A549 (cell line): ENCODE data around the gene LSS. TPM values are rescaled to one million over a fixed set of nuclear protein-coding genes. Genes with fewer than 3 reads are reported as not detected.

Experiments
- ATAC-seq, 2 experiments: fragments of 200-7000 bp in 1 of 2; fragments of >200 bp in 1 of 2; cut with Nextera tagmentation in 1 of 2; cut with Tn5 transposase in 1 of 2; 3 replicates each; pipeline versions ENCODE4 v1.8.0 to v1.9.1; 2018 to 2020; ENCODE audit warnings: mild to moderate bottlenecking in 1 of 2, moderate library complexity in 1 of 2
- CTCF ChIA-PET: fragments of 300-600 bp; sonication (Branson Sonifier 250); formaldehyde crosslinking; extraction: SDS; loops from one replicate; lab custom pipeline; 2021; ENCODE audit warnings: antibody characterized with exemption, inconsistent platforms; lab: Yijun Ruan, JAX
- POLR2A ChIA-PET: fragments of 350-600 bp; formaldehyde crosslinking; extraction: SDS; loops from one replicate; lab custom pipeline; 2021; ENCODE audit warnings: antibody characterized with exemption, inconsistent platforms; lab: Yijun Ruan, JAX
- DNase-seq, 2 experiments: peaks; one replicate each; pipeline versions ENCODE4 v3.0.0 to v3.0.0-alpha.2; 2011 to 2016; ENCODE audit warnings: low read depth in 1 of 2, low spot score in 1 of 2
- FAIRE-seq: peaks from 2 replicates; lab custom pipeline; 2011; peaks lifted over from hg19 to GRCh38; lab: Jason Lieb, UNC
- H3K27ac ChIP-seq, 2 experiments: fragments of >200 bp; sonication (Bioruptor Twin); formaldehyde crosslinking; 3 replicates each; pipeline ENCODE4 v1.5.1; 2016 to 2017
- H3K4me1 ChIP-seq: fragments of >200 bp; sonication (Bioruptor Twin); formaldehyde crosslinking; 3 replicates; pipeline ENCODE4 v1.6.1; 2016
- H3K4me2 ChIP-seq: fragments of >200 bp; sonication (Bioruptor Twin); formaldehyde crosslinking; 3 replicates; pipeline ENCODE4 v1.6.1; 2016
- H3K4me3 ChIP-seq: fragments of >200 bp; sonication (Bioruptor Twin); formaldehyde crosslinking; 3 replicates; pipeline ENCODE4 v1.5.1; 2016
- H3K9me3 ChIP-seq: fragments of >200 bp; sonication (Bioruptor Twin); formaldehyde crosslinking; 3 replicates; pipeline ENCODE4 v1.6.1; 2016
- CBX2 ChIP-seq: fragments of 200-600 bp; sonication (generic); IDR thresholded peaks from 2 replicates; pipeline ENCODE4 v1.6.1; 2016; ENCODE audit warnings: low read depth, mild to moderate bottlenecking, borderline replicate concordance
- CBX8 ChIP-seq: fragments of 200-600 bp; sonication (generic); IDR thresholded peaks from 2 replicates; pipeline ENCODE4 v1.6.1; 2016
- CEBPB ChIP-seq, 2 experiments: fragments of >200 bp in 1 of 2; sonication (Bioruptor Twin) in 1 of 2; formaldehyde crosslinking in 1 of 2; IDR thresholded peaks; 2 replicates each; pipeline ENCODE4 v1.6.1; 2012 to 2016
- CHD4 ChIP-seq: fragments of 200-600 bp; sonication (generic); IDR thresholded peaks from 2 replicates; pipeline ENCODE4 v1.6.1; 2016; ENCODE audit warnings: antibody characterized with exemption, mild to moderate bottlenecking, borderline replicate concordance
- EHMT2 ChIP-seq: fragments of 200-600 bp; sonication (generic); IDR thresholded peaks from 2 replicates; pipeline ENCODE4 v1.6.1; 2016; ENCODE audit warnings: antibody characterized with exemption, low read depth, mild to moderate bottlenecking, moderate library complexity
- FOSL2 ChIP-seq, 2 experiments: fragments of 450-650 bp in 1 of 2; fragments of >200 bp in 1 of 2; sonication (Bioruptor Twin) in 1 of 2; formaldehyde crosslinking; IDR thresholded peaks; 2 replicates each; pipeline versions ENCODE4 v1.5.0 to v1.6.1; 2016 to 2020; ENCODE audit warnings: mild to moderate bottlenecking in 1 of 2, moderate library complexity in 1 of 2
- FOXS1 ChIP-seq: fragments of 250-450 bp; sonication (Bioruptor Pico); IDR thresholded peaks from 2 replicates; pipeline ENCODE4 v1.5.0; 2020; ENCODE audit warnings: mild to moderate bottlenecking, moderate library complexity
- HDAC2 ChIP-seq: fragments of 200-600 bp; sonication (generic); IDR thresholded peaks from 2 replicates; pipeline ENCODE4 v1.6.1; 2016
- MAFK ChIP-seq: fragments of 450-650 bp; IDR thresholded peaks from 2 replicates; pipeline ENCODE4 v1.6.1; 2014; ENCODE audit not compliant: partially characterized antibody
- NPAS2 ChIP-seq: fragments of 250-450 bp; sonication (Bioruptor Pico); IDR thresholded peaks from 2 replicates; pipeline ENCODE4 v1.8.0; 2022; ENCODE audit warnings: mild to moderate bottlenecking, moderate library complexity, borderline replicate concordance
- PHF8 ChIP-seq: fragments of 200-600 bp; sonication (generic); IDR thresholded peaks from 2 replicates; pipeline ENCODE4 v1.6.1; 2016; ENCODE audit warnings: low read depth, mild to moderate bottlenecking, antibody characterized with exemption, moderate library complexity, borderline replicate concordance
- RAD21 ChIP-seq, 2 experiments: fragments of >200 bp in 1 of 2; sonication (Bioruptor Twin) in 1 of 2; formaldehyde crosslinking in 1 of 2; IDR thresholded peaks in 1 of 2; conservative IDR thresholded peaks in 1 of 2; 2 replicates in 1 of 2; 3 replicates in 1 of 2; pipeline ENCODE4 v1.6.1; 2012 to 2018; ENCODE audit warnings: inconsistent platforms in 1 of 2
- RNF2 ChIP-seq: fragments of 200-600 bp; sonication (generic); IDR thresholded peaks from 2 replicates; pipeline ENCODE4 v1.6.1; 2016; ENCODE audit warnings: low read depth, mild to moderate bottlenecking, antibody characterized with exemption, moderate library complexity, borderline replicate concordance
- SREBF2 ChIP-seq: fragments of 450-650 bp; IDR thresholded peaks from 2 replicates; pipeline ENCODE4 v1.6.1; 2014; ENCODE audit warnings: mild to moderate bottlenecking, moderate library complexity
- ZFP36 ChIP-seq: fragments of 450-650 bp; IDR thresholded peaks from 2 replicates; pipeline ENCODE4 v1.6.1; 2014; ENCODE audit warnings: borderline replicate concordance; ENCODE audit not compliant: partially characterized antibody
- ZSCAN20 ChIP-seq: fragments of 250-450 bp; sonication (Bioruptor Pico); IDR thresholded peaks from 2 replicates; pipeline ENCODE4 v1.8.0; 2022; ENCODE audit warnings: mild to moderate bottlenecking, moderate library complexity
- WGBS: methylation state at CpG from one replicate; pipeline ENCODE4 v1.1.6; 2017; ENCODE audit errors: missing lambda C conversion rate; 5-methylcytosine and 5-hydroxymethylcytosine counted together
- polyA plus RNA-seq, 4 experiments: library from polyadenylated mRNA; depleted of rRNA in 3 of 4; stranded (reverse); fragments of >200 nt; fragmentation: RNase III in 1 of 4; extraction: RNeasy Plus Mini Kit Qiagen cat#74134 plus additional on column Dnase treatment in 1 of 4; gene quantifications; 2 replicates in 3 of 4; 3 replicates in 1 of 4; pipeline ENCODE4 v1.2.3, GENCODE V29; 2011 to 2017
- TF ChIP-seq, protein P1 (sequence below): IDR thresholded peaks from 2 replicates; pipeline ENCODE4 v1.6.1; 2012
- TF ChIP-seq, protein P2 (sequence below): IDR thresholded peaks from 2 replicates; pipeline ENCODE4 v1.6.1; 2012
- TF ChIP-seq, protein P3 (sequence below): fragments of >200 bp; sonication (Bioruptor Twin); formaldehyde crosslinking; IDR thresholded peaks from 2 replicates; pipeline ENCODE4 v1.6.1; 2016
- TF ChIP-seq, protein P4 (sequence below): fragments of 250-450 bp; sonication (Bioruptor Pico); IDR thresholded peaks from 2 replicates; pipeline ENCODE4 v1.5.0; 2020; ENCODE audit warnings: low read depth, mild to moderate bottlenecking, moderate library complexity
- TF ChIP-seq, protein P5 (sequence below): fragments of >200 bp; sonication (Bioruptor Twin); formaldehyde crosslinking; IDR thresholded peaks from 3 replicates; pipeline ENCODE4 v1.5.1; 2016

LSS gene
- polyA plus RNA-seq, 2 of the 4 experiments (the other 2 are of a cell fraction), result 9.5 to 22.0 TPM

DNA sequence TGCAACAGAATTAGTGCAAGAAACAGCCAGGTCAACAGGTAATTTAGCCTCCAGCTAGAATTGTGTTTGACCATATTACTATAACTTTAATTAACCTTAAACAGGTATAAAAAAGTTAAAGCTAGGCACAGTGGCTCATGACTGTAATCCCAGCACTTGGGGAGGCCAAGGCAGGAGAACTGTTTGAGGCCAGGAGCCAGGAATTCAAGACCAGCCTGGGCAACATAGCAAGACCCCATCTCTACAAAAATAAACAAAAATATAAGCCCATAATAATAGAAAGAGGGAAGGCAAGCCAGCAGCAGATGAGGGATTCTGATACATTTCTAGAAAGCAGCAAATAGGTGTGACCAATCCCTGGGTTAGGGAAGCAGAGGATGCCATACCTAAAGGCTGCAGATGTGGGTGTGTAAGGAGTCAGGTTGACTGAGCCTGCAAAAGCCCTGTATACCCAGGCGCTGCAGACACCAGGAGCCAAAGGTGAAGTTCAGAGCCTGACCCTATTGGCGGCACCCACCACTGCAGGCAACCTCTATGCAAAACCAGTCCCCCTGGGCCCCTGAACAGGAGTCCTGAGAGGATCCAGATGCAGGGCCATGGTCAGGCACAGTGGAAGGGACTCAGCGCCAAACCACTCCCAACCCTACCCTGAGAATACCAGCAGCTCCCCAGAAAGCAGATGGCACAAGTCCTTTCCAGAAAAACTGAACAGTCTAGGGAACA is 19.3 kb upstream of the LSS start (continued):
- TF ChIP-seq CBX8, result no peak
- TF ChIP-seq, all 56 proteins: peak for 0

DNA sequence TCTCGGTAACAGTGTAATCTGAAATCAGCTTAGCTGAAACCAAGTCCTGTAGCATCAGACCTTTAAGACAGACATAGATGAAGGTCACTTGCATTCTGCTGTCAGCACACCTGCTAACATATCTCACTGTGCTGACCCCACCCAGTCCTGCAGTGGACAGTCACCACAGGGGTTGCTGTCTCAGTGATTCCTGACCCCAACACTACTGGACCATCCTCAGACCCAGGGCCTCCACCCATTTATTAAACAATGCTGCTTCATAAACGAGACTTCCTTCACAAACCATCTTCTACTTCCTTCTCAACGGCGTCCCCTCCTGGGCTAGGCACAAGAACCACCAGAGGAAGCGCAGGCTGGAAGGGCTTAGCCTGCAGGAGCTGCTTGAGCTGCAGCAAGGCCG is 17.8 kb upstream of the LSS start:
- no peak overlapping the region for H3K4me2 ChIP-seq
- TF ChIP-seq EHMT2 (no peak), ZFP36 (no peak), CBX2 (no peak), FOSL2 (IDR thresholded peaks at IDR 0.05) (no peak), FOSL2 (CRISPR knock-in tag; IDR thresholded peaks at IDR 0.05) (no peak)
- TF ChIP-seq, protein P1, sequence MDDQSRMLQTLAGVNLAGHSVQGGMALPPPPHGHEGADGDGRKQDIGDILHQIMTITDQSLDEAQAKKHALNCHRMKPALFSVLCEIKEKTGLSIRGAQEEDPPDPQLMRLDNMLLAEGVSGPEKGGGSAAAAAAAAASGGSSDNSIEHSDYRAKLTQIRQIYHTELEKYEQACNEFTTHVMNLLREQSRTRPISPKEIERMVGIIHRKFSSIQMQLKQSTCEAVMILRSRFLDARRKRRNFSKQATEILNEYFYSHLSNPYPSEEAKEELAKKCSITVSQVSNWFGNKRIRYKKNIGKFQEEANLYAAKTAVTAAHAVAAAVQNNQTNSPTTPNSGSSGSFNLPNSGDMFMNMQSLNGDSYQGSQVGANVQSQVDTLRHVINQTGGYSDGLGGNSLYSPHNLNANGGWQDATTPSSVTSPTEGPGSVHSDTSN, result no peak
- TF ChIP-seq, all 56 proteins: peak for 0
- H3K27ac ChIP-seq, result no peak overlapping the region
- FAIRE-seq (no peak), DNase-seq (no peak), ATAC-seq (no peak)
- H3K4me1 ChIP-seq, result no peaks in the 10 kb centered on the region
- WGBS, result 87% methylated on average over 6 of the region's 6 CpGs
- H3K9me3 ChIP-seq, result no peaks in the 10 kb centered on the region
- ChIA-PET POLR2A (no interaction called here), CTCF (no interaction called here)
- H3K4me3 ChIP-seq, result no peak overlapping the region

DNA sequence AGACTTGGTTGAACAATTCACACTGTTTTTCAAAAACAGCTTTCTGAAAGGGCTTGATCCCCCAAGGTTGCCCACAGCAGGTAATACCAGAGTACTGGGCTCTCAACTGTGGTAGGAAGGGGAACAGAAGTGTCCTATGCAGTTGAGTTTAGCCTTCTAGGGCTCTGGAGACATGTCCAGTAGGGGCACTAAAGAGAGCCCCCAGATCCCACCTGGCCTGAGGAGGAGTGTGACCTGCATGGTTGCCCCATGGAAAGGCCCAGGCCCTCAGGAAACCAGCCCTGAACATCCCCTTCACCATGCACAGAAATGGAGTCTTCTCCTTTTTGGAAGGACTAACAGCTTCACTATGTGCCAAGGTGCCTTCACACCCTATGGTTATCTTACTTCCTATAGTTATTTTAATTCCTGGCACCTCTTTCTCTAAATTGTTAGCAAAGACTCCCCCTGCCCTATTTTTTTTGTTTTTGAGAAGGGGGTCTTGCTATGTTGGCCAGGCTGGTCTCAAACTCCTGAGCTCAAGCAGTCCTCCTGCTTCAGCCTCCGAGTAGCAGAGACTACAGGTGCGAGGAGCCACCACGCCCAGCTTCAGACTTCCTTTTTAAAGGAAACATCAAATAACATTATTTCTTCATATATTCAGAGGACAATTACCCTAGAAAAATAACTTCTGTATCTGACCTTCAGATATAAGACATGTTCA is 16.8 kb upstream of the LSS start:
- Histone ChIP-seq H3K4me2 (no peak overlapping the region), H3K4me3 (no peak overlapping the region), H3K9me3 (no peaks in the 10 kb centered on the region), H3K27ac (no peak overlapping the region), H3K4me1 (no peaks in the 10 kb centered on the region)
- CTCF ChIA-PET, result no interaction called here
- TF ChIP-seq, protein P2, sequence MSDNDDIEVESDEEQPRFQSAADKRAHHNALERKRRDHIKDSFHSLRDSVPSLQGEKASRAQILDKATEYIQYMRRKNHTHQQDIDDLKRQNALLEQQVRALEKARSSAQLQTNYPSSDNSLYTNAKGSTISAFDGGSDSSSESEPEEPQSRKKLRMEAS, result no peak
- TF ChIP-seq ZFP36 (no peak), CHD4 (no peak), SREBF2 (no peak), FOXS1 (CRISPR knock-in tag) (no peak)
- POLR2A ChIA-PET, result no interaction called here
- no peak for FAIRE-seq
- 59% methylated on average over 3 of the region's 3 CpGs for WGBS
- no peak for DNase-seq
- peak; percentile 43 to 49; a peak in 4 of 6 replicates for ATAC-seq

DNA sequence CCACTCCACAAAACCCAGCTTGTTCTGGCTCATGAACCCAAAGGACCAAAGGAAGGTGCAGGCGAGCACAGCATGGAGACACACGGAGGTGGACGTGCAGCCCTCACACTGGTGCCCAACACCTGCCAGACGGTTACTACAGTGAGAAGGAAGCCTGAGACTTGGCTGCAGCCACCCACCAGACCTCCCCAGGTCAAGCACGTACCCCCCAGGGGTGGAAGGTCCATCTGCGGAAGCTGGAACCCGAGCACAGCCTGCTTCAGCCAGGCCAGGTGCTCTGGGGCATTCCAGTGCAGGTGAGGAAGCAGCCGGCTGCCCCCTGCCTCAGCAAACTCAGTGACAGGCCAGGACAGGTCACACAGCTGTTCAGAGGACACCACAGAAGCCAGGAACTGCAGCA is 16.0 kb upstream of the LSS start:
- 87% methylated on average over 3 of the region's 8 CpGs for WGBS
- Histone ChIP-seq H3K27ac (no peak overlapping the region), H3K4me3 (no peak overlapping the region), H3K9me3 (no peaks in the 10 kb centered on the region), H3K4me1 (no peaks in the 10 kb centered on the region), H3K4me2 (no peak overlapping the region)
- TF ChIP-seq MAFK (no peak), RAD21 (conservative IDR thresholded peaks at IDR 0.05 in 1 of 2, IDR thresholded peaks at IDR 0.05 in 1 of 2) (no peak), RNF2 (no peak), PHF8 (no peak), CEBPB (IDR thresholded peaks at IDR 0.05) (no peak), ZFP36 (no peak), HDAC2 (no peak), SREBF2 (no peak), ZSCAN20 (no peak), NPAS2 (CRISPR knock-in tag) (no peak)
- TF ChIP-seq, protein P3, sequence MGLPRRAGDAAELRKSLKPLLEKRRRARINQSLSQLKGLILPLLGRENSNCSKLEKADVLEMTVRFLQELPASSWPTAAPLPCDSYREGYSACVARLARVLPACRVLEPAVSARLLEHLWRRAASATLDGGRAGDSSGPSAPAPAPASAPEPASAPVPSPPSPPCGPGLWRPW, result no peak
- TF ChIP-seq, protein P4, sequence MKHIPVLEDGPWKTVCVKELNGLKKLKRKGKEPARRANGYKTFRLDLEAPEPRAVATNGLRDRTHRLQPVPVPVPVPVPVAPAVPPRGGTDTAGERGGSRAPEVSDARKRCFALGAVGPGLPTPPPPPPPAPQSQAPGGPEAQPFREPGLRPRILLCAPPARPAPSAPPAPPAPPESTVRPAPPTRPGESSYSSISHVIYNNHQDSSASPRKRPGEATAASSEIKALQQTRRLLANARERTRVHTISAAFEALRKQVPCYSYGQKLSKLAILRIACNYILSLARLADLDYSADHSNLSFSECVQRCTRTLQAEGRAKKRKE (CRISPR knock-in tag), result no peak
- TF ChIP-seq, protein P5, sequence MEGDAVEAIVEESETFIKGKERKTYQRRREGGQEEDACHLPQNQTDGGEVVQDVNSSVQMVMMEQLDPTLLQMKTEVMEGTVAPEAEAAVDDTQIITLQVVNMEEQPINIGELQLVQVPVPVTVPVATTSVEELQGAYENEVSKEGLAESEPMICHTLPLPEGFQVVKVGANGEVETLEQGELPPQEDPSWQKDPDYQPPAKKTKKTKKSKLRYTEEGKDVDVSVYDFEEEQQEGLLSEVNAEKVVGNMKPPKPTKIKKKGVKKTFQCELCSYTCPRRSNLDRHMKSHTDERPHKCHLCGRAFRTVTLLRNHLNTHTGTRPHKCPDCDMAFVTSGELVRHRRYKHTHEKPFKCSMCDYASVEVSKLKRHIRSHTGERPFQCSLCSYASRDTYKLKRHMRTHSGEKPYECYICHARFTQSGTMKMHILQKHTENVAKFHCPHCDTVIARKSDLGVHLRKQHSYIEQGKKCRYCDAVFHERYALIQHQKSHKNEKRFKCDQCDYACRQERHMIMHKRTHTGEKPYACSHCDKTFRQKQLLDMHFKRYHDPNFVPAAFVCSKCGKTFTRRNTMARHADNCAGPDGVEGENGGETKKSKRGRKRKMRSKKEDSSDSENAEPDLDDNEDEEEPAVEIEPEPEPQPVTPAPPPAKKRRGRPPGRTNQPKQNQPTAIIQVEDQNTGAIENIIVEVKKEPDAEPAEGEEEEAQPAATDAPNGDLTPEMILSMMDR, result no peak
- CTCF ChIA-PET, result interaction anchor here (0.6 to 2.0 kb wide), 3 partner anchors 10 to 30 kb away, joined by 4 to 7 read pairs (median 4); no protein-coding TSS in a partner anchor
- FAIRE-seq (no peak), DNase-seq (no peak), ATAC-seq (no peak)
- POLR2A ChIA-PET, result no interaction called here
